Smooth muscle cell of bladder (primary cell): ENCODE results near the gene OR8I2. TPM values are rescaled to one million over a fixed set of nuclear protein-coding genes. Genes with fewer than 3 reads are reported as not detected.

Source experiments
- total RNA-seq: library from RNA; depleted of rRNA; stranded (reverse); fragments of >200 nt; gene quantifications from 2 replicates; pipeline ENCODE4 v1.2.3, GENCODE V29; 2014

Gene OR8I2
- not detected in 2 replicates for total RNA-seq

DNA sequence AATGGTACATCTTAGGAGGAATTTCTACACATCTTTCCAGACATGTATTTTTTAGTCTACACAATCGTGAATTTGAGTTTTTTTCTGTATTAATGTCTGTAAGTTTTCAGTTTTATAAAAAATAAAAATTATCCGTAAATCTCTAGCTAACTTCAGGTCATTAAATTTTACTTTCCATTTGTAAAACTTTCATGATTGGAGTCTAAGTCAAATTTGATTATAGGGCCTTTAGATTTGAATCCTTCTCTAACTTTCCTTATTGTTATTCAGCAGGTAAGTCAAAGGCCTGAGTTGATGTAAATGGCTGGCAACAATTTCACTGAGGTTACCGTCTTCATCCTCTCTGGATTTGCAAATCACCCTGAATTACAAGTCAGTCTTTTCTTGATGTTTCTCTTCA is at the start of gene OR8I2:
Gene OR8I2, plus strand, starts transcription at position 301 of the 400 bp plus-strand sequence. Its CDS starts 0 bp downstream, at position 301.

DNA sequence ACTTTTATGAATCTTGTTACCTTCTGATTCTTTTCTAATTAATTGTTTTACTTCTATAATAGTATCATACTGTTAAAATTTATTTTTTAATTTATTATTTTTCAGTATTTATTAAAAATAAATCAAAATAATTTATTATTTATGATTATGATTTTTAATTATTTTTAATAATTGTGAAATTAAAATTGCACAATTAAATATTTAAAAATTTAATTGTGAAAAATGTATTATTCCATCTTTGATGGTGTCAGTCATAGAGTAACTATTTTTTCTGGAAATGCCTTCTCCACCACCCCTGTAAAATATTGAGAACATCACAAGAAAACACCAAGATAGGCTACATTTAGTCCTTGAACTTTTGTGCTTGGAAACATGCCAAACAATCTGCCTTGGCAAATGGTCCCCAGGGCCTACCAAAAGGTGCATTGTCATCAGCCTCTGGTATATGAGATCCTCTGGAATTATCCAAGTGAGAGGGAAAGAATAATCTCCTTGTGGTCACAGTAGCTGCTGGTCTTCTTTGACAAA is 10.2 kb downstream of the OR8I2 start, which contains the start of gene OR8H2:
Gene OR8H2, plus strand, starts transcription at position 478 of the 528 bp plus-strand sequence. CDS start 1,356 bp downstream, outside the sequence.

GRCh38 chr11:56122073-56122472 is 29.0 kb downstream of the OR8I2 start, which contains the start of gene OR8H3:
Gene OR8H3, plus strand, starts transcription at chr11:56122373. Its CDS starts 0 bp downstream, at chr11:56122373.

GRCh38 chr11:56140151-56140661 is 47.1 kb downstream of the OR8I2 start, which contains the start of gene OR8J3:
Gene OR8J3, minus strand, starts transcription at chr11:56140201. Its CDS starts 2,483 bp downstream, at chr11:56137718.

Other genes with a start within 250 kb of the OR8I2 start
- gene TRIM51, start 210.0 kb upstream of the OR8I2 start, total RNA-seq, result not detected in 2 replicates
- not detected in 2 replicates for gene OR5W2, start 178.7 kb upstream of the OR8I2 start, total RNA-seq
- not detected in 2 replicates for gene OR5I1, start 156.9 kb upstream of the OR8I2 start, total RNA-seq
- not detected in 2 replicates for gene OR10AG1, start 123.4 kb upstream of the OR8I2 start, total RNA-seq
- not detected in 2 replicates for gene OR5F1, start 98.7 kb upstream of the OR8I2 start, total RNA-seq
- not detected in 2 replicates for gene OR5AS1, start 65.7 kb upstream of the OR8I2 start, total RNA-seq
- gene OR8H2, start 10.4 kb downstream of the OR8I2 start, total RNA-seq, result not detected in 2 replicates
- not detected in 2 replicates for gene OR8H3, start 29.1 kb downstream of the OR8I2 start, total RNA-seq
- not detected in 2 replicates for gene OR8J3, start 46.9 kb downstream of the OR8I2 start, total RNA-seq
- not detected in 2 replicates for gene OR8K5, start 67.0 kb downstream of the OR8I2 start, total RNA-seq
- gene OR5J2, start 83.3 kb downstream of the OR8I2 start, total RNA-seq, result not detected in 2 replicates
- not detected in 2 replicates for gene OR5T2, start 140.9 kb downstream of the OR8I2 start, total RNA-seq
- gene OR5T3, start 158.9 kb downstream of the OR8I2 start, total RNA-seq, result not detected in 2 replicates
- not detected in 2 replicates for gene OR5T1, start 180.8 kb downstream of the OR8I2 start, total RNA-seq
- gene OR8H1, start 198.9 kb downstream of the OR8I2 start, total RNA-seq, result 0.14 TPM in 1 of 2 replicates, not detected in the other
- gene OR8K3, start 221.8 kb downstream of the OR8I2 start, total RNA-seq, result not detected in 2 replicates